Fibroblast of villous mesenchyme (primary cell): Measurements from ENCODE around the gene DDX42. TPM values are rescaled to one million over a fixed set of nuclear protein-coding genes. Genes with fewer than 3 reads are reported as not detected.
"Not testable (repeated sequence)": the region's sequence is repeated elsewhere in the genome, so short reads cannot be mapped to it uniquely, and the experiment has no call there.

Experiments used
- DNase-seq: peaks from one replicate; pipeline ENCODE4 v3.0.0-alpha.2; 2010; ENCODE audit warnings: low read depth
- H3K4me3 ChIP-seq: 2 replicates; pipeline ENCODE4 v1.5.1; 2011; ENCODE audit warnings: low read depth, mild to moderate bottlenecking, low read length
- total RNA-seq: library from RNA; depleted of rRNA; stranded (reverse); fragments of >200 nt; gene quantifications from 2 replicates; pipeline ENCODE4 v1.2.3, GENCODE V29; 2012
- TF ChIP-seq, protein P1 (sequence below): IDR thresholded peaks from 2 replicates; pipeline ENCODE4 v1.5.1; 2012; ENCODE audit warnings: low read depth, mild to moderate bottlenecking, low read length; ENCODE audit not compliant: insufficient read depth

The DDX42 gene
- total RNA-seq, 1 donor = 85.9 TPM

- TF ChIP-seq, protein P1, sequence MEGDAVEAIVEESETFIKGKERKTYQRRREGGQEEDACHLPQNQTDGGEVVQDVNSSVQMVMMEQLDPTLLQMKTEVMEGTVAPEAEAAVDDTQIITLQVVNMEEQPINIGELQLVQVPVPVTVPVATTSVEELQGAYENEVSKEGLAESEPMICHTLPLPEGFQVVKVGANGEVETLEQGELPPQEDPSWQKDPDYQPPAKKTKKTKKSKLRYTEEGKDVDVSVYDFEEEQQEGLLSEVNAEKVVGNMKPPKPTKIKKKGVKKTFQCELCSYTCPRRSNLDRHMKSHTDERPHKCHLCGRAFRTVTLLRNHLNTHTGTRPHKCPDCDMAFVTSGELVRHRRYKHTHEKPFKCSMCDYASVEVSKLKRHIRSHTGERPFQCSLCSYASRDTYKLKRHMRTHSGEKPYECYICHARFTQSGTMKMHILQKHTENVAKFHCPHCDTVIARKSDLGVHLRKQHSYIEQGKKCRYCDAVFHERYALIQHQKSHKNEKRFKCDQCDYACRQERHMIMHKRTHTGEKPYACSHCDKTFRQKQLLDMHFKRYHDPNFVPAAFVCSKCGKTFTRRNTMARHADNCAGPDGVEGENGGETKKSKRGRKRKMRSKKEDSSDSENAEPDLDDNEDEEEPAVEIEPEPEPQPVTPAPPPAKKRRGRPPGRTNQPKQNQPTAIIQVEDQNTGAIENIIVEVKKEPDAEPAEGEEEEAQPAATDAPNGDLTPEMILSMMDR = peak; percentile 64
- peak overlapping the region; percentile 53 for H3K4me3 ChIP-seq
- peak; percentile 91 for DNase-seq
These were observed 75.1 kb downstream of the DDX42 start for GRCh38 chr17:63848834-63849689.

- DNase-seq = no peak
- TF ChIP-seq, protein P1 = no peak
- no peak overlapping the region for H3K4me3 ChIP-seq
These were observed 76.4 kb downstream of the DDX42 start for GRCh38 chr17:63850401-63850800.

- no peak for DNase-seq
- H3K4me3 ChIP-seq = no peak overlapping the region
- TF ChIP-seq, protein P1 = no peak
These were observed 79.3 kb downstream of the DDX42 start for GRCh38 chr17:63853260-63853659.

DNA sequence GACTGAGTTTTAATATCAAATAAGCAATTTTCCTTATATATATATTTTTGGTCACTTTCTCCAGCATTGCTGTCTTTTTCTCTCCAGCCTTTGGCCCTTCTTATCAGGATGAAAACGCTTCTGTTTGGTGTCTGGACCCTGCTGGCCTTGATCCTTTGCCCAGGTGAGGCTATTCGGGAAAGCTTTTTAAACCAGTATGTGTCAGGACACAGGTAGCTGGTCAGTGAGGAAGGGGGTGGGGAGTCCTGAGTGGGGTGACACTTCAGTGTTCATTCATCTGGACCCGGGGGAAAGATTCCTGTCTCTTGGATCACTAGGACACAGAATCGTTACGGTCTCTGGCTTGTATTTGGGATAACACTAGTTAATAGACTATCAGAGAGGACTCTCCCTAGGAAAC is 80.7 kb downstream of the DDX42 start:
- TF ChIP-seq, protein P1 = no peak

DNA sequence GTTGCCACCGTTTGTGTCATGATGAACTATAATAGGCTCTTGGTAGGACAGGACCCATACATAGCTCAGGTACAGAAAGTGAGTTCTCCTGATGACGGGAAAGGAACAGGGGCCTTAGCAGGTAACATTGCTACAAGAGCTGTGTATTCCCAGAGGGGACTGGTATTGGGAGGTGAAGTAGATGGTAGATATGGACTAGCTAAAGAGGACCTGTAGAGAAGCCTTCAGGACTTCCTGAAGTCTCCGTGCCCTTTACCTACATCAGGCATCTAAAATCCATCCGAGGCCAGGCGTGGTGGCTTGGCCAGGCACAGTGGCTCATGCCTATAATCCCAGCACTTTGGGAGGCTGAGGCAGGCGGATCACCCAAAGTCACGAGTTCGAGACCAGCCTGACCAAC is 81.2 kb downstream of the DDX42 start:
- no peak for DNase-seq
- TF ChIP-seq, protein P1 = no peak
- no peak overlapping the region for H3K4me3 ChIP-seq

More for the DNA sequence above, 80.7 kb downstream of the DDX42 start:
- no peak for DNase-seq
- no peak overlapping the region for H3K4me3 ChIP-seq

DNA sequence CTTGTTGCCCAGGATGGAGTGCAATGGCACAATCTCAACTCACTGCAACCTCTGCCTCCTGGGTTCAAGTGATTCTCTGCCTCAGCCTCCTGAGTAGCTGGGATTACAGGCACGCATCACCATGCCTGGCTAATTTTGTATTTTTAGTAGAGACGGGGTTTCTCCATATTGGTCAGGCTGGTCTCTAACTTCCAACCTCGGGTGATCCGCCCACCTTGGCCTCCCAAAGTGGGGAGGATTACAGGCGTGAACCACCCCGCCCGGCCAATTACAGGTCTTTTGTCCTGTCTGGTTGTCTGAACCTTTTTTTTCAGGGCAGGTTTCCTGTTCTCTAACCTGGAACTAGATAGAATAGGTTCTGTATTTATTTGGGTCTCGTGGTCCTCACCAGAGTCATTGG is 82.5 kb downstream of the DDX42 start:
- not testable (repeated sequence) for DNase-seq

DNA sequence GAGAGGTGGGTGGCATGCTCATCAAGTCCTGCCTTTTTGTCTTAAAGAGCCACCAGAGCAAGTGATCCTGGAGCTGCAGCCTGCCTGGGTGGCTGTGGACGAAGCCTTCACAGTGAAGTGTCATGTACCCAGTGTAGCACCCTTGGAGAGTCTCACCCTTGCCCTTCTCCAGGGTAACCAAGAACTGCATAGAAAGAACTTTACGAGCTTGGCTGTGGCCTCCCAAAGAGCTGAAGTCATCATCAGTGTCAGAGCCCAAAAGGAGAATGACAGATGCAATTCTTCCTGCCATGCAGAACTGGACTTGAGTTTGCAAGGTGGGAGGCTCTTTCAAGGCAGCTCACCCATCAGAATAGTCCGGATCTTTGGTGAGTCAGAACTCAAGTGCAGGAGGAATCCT is 85.3 kb downstream of the DDX42 start:
- no peak for DNase-seq
- TF ChIP-seq, protein P1 = no peak
- H3K4me3 ChIP-seq = no peak overlapping the region

More for the DNA sequence above, 82.5 kb downstream of the DDX42 start:
- H3K4me3 ChIP-seq = not testable (repeated sequence)
